AG20443 (cell line): Measurements from ENCODE around the gene DEFB115.
"Not testable (repeated sequence)": the region's sequence is repeated elsewhere in the genome, so short reads cannot be mapped to it uniquely, and the experiment has no call there.

Experiments
- DNase-seq: peaks from one replicate; pipeline ENCODE4 v3.0.0; 2012; ENCODE audit warnings: low spot score, mixed read lengths

The DEFB115 gene

GRCh38 chr20:31257364-31257763, at the start of gene DEFB115:
Gene DEFB115, plus strand, starts transcription at chr20:31257664. Its CDS starts 0 bp downstream, at chr20:31257664.
- DNase-seq = no peak

GRCh38 chr20:31236953-31237352, 20.5 kb upstream of the DEFB115 start:
- no peak for DNase-seq

GRCh38 chr20:31237763-31238162, 19.7 kb upstream of the DEFB115 start:
- DNase-seq = no peak

- DNase-seq = no peak
These were observed 18.3 kb upstream of the DEFB115 start for GRCh38 chr20:31239139-31239538.

GRCh38 chr20:31256959-31257358, 505 bp upstream of the DEFB115 start:
- DNase-seq = no peak

- DNase-seq = no peak
These were observed 3.0 kb downstream of the DEFB115 start for GRCh38 chr20:31260326-31260932.

- DNase-seq = no peak
These were observed 17.0 kb downstream of the DEFB115 start for GRCh38 chr20:31274441-31274840.

GRCh38 chr20:31278178-31278577, 20.7 kb downstream of the DEFB115 start:
- DNase-seq = no peak

- DNase-seq = not testable (repeated sequence)
These were observed 27.5 kb downstream of the DEFB115 start for GRCh38 chr20:31284964-31285363.

- no peak for DNase-seq
These were observed 51.2 kb downstream of the DEFB115 start, which contains the start of gene DEFB116 for GRCh38 chr20:31308535-31309162. Gene DEFB116, minus strand, starts transcription at chr20:31308585. Its CDS starts 0 bp downstream, at chr20:31308585.
